Measurements from ENCODE around the gene KCNK4.

KCNK4 gene

DNA sequence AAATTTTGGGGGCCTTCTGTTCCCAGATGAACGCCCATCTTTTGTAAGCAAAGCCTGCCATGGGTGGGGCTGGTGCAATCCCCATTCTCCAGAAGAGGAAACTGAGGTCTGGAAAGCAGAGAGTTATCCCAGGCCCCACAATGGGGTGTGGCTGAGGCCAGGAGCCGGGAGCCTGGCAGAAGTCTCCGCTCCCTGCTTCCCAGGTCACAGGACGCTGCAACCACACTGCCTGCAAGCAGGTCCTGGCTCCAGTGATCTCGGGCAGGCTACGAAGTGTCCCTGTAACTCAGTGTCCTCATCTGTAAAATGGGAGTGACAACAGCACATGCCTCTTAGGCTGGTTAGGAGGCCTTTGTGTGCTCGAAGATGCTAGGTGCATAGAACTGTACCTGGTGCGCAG, 38.1 kb upstream of the KCNK4 start:
- no peak for DNase-seq

DNA sequence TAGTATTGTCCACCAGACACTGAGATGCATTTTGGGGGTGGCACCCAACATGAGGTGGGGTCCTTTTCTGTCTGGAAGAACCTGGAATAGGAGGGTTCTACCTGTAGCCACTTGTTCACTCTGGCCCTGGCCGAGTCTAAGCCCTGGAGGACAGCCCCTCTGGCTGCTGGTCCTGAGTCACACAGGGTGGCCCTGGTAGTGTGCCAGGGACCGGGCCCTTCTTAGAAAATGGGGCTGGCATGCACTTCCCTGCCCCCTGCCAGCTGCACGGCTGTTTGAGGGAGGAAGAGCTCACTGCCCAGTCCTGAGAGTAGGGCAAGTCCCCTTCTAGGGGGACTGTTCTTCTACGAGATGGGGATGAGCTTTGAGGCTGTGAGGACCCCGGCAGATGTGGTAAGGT, 37.6 kb upstream of the KCNK4 start:
- DNase-seq = peak in 41 of 58 donors; percentile 17 to 82 (median 44)

DNA sequence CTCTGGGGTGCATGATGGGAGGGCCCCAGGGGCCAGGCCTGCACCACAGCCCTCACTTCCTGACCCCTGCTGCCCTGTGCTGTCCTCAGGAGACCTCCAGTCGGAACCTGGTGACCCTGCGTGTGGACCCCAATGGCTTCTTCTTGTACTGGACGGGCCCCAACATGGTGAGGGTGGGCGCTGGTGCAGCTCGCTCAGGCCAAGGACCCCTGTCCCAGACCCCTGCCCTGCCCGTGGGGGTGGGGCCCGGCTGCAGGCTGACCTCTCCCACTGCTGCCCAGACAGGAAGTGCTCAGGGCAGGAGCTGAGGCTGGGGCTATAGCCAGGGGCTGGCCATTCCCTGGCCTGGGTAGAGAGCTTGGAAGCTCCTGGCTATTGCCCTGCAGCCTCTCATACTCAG, 36.8 kb upstream of the KCNK4 start:
- DNase-seq = no peak

DNA sequence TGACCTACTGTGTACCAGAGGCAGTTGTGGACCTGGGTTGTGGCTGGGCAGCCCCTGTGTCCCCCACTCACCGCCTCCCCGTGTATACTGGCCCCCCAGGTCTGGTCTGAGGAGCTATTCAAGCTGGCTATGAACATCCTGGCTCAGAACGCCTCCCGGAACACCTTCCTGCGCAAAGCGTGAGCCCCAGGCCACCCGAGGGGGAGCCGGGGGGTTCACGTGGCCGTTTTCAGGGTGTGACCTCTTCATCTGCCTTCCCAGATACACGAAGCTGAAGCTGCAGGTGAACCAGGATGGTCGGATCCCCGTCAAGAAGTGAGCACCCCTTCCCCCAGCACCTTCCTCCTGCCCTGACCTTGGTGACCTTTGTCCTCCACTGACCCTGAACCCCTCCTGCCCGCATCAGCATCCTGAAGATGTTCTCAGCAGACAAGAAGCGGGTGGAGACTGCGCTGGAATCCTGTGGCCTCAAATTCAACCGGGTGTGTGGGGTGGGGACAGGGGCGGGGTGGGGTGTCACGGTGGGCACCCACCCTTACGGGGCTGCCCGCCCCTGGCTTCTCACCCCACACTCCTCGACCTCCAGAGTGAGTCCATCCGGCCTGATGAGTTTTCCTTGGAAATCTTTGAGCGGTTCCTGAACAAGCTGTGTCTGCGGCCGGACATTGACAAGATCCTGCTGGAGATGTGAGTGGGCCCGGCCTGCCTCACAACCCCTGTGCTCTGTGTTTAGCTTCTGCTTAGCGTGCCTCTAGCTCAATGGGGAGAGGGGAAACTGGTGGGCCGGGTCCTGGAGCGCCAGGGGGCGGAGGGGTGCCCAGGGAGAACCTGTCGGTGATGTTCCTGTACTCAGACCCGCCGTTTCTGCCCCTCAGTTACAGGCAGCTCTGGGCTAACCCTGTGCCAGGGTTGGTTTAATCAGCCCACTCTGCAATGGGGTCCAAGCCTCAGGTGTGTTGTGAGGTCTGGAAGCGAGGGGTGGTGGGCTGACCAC, 35.7 kb upstream of the KCNK4 start:
- no peak for DNase-seq

DNA sequence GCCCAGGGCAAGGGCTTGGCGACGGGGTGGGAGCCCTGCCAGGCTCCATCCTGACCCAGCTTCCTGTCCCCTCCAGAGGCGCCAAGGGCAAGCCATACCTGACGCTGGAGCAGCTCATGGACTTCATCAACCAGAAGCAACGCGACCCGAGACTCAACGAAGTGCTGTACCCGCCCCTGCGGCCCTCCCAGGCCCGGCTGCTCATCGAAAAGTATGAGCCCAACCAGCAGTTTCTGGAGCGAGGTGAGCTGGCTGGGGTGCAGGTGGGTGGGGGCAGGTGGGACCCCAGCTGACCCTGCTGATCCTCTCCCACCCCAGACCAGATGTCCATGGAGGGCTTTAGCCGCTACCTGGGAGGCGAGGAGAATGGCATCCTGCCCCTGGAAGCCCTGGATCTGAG, 34.8 kb upstream of the KCNK4 start:
- no peak for DNase-seq

DNA sequence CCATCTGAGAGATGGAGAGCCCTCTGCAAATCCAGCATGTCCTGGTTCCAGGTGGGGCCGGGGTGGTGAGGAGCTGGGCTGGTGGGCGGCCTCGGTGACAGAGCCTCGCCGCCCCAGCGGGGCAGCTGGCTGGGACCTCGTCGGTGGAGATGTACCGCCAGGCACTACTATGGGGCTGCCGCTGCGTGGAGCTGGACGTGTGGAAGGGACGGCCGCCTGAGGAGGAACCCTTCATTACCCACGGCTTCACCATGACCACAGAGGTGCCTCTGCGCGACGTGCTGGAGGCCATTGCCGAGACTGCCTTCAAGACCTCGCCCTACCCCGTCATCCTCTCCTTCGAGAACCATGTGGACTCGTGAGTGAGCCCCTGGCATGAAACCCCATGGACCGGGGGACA, 32.7 kb upstream of the KCNK4 start:
- no peak for DNase-seq

DNA sequence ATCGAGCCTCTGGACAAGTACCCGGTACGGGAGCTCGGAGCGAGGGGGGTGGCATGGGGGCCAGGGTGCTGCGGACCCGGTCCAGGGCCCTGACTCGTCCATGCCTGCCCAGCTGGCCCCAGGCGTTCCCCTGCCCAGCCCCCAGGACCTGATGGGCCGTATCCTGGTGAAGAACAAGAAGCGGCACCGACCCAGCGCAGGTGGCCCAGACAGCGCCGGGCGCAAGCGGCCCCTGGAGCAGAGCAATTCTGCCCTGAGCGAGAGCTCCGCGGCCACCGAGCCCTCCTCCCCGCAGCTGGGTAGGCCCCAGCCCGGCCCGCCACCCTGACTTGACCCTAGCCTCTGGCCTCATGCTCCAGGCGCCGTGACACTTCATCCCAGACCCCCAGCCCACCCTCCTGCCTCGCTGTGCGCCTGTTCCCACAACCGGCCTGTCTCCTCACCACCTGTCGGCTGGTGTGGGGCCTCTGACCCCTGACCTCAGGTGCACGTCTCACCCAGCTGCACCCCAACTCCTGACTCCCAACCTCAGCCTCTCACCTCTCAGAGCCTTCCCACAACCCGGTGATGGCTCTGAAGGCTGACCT, 32.1 kb upstream of the KCNK4 start:
- DNase-seq = no peak

DNA sequence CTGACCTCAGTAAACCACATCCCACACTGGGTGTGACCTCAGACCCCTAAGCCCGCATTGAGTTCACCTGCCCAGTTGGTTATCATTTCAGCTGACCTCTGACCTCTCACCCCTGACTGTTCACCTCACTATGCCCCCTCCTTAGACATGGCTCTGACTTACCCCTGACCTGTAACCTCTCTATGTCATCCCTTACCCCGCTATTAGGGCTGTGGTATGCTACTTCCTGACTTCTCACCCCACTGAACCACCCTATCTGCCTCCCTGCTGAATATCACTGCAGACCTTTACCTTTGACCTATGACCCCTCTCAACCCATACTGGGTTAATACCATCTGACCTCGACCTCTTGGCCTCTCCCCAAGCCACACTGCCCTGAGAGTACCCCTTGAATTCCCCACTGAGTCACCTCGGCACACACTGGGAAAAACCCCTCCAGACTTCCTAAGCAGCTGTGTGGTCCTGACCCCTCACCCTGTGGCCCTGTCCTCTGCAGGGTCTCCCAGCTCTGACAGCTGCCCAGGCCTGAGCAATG, 31.5 kb upstream of the KCNK4 start:
- DNase-seq = no peak

DNA sequence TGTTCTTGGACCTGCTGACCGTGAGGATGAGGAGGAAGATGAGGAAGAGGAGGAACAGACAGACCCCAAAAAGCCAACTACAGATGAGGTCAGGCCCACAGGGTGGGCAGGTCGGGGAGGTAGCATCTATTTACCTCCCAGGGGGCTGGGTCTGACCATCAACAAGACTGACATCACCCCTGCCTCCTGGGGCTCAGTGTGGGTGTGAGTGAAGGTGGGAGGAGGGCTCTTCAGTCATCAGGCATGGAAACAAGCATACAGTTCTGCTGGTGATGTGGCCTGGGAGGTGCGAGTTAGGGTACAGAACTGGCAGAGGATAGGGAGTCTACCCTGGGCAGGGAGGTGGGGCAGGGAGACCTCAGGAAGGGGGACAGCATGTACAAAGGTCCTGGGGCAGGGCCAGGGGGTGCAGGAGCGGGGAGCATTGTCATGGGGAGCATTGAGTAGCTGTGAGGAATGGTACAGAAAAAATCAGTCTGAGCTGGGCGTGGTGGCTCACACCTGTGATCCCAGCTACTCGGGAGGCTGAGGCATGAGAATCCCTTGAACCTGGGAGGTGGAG, 30.9 kb upstream of the KCNK4 start:
- no peak for DNase-seq

DNA sequence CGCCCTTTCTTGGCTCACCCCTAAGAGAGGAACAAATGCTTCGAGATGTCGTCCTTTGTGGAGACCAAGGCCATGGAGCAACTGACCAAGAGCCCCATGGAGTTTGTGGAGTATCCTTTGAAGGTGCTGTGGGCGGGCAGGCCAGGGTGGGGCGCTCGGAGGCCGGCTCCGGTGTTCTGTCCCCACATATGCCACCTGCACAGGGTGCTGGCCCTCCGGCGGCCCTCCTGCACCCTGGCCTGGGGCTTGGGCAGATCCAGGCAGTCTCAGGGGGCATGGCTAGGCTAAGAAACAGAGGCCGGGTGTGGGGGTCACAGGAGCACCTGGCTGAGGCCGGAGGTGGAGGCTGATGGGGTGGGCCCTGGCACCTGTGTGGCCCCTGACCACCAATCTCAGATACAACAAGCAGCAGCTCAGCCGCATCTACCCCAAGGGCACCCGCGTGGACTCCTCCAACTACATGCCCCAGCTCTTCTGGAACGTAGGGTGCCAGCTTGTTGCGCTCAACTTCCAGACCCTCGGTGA, 29.5 kb upstream of the KCNK4 start:
- DNase-seq = no peak

DNA sequence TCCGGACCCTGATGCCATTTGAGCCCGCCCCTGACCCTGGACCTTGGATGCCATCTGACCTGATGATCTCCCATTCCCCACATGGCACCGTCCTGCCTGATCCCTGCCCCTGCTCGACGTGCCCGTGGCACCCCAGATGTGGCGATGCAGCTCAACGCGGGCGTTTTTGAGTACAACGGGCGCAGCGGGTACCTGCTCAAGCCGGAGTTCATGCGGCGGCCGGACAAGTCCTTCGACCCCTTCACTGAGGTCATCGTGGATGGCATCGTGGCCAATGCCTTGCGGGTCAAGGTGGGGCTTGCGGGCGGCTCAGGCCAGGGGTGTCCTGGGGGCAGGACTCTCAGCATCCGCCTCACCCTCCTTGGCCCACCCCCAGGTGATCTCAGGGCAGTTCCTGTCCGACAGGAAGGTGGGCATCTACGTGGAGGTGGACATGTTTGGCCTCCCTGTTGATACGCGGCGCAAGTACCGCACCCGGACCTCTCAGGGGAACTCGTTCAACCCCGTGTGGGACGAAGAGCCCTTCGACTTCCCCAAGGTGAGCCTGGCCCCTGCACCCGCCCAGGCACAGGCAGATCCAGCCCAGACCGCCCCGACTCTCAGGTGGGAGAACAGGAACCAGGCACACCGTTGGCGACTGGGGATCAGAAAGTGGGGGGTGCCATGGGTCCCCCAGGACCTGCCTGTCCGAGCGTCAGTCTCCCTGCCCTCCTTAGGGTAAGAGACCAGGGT, 28.7 kb upstream of the KCNK4 start:
- no peak for DNase-seq

DNA sequence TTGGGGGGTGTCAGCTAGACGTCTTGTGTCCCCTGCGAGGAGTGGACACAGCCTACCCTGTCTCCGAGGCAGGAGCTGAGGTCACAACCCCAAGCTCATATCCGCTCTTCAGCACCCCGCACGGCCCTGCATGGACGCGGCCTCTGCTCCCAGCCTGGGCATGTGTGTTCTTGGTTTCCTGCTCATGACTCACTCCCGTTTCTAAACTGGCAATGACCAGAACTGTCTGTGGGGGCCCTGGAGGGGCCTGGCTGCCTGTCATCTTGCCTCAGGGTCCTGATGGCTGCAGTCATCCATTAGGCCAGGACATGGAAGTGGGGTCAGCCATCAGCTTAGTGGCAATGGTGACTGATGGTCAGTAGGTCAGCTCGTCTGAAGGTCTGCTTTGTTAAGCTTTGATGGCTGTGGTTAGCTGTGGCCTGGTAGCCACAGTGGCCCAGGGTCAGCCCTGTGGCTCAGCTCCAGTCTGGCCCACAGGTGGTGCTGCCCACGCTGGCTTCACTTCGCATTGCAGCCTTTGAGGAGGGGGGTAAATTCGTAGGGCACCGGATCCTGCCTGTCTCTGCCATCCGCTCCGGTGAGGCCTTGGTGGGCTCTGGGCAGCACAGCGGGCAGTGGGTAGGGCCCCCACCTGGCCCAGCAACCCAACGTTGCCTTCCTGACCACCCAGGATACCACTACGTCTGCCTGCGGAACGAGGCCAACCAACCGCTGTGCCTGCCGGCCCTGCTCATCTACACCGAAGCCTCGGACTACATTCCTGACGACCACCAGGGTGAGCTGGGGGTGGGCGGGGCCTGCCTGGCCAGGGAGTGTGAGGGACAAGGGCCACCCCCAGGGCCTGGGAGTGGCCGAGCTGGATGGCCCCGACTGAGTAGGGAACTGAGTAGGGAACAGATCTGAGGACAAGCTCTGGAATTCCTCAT, 27.8 kb upstream of the KCNK4 start:
- no peak for DNase-seq

DNA sequence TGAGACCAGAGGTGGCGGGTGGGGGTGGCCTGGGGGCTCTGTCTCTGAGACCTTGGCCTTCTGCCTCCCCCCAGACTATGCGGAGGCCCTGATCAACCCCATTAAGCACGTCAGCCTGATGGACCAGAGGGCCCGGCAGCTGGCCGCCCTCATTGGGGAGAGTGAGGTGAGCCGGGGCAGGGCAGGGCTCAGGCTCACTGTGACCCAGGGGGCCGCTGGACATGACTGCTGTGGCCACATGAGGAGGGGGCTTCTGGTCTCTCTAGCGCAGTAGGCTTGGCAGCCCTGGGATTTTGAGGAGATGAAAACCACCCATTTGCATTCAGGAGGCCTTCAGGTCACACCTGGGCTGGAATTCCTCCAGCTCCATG, 27.2 kb upstream of the KCNK4 start:
- DNase-seq = no peak

DNA sequence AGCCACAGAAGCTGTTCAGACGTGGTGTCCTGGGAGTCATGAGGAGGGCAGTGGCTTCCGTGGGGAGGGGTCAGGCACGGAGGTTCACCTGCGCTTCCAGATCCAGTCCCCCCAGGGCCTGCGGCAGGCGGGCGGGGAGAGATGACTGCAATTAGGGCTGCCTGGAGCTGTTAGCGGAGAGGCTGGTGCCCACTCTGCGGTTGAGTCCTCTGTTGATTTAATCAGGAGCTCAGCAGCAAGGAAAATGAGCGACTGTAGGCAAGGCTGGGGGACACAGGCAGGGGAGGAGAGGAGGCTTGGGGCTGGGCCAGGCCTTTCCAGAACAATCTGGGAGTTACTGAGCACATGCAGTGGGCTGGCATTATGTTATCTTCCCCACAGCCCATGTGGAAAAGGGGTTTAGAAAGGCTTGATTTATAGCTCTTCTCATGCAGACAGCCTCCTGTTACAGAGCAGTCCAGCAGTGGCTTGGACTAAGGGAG, 26.7 kb upstream of the KCNK4 start:
- DNase-seq = no peak

DNA sequence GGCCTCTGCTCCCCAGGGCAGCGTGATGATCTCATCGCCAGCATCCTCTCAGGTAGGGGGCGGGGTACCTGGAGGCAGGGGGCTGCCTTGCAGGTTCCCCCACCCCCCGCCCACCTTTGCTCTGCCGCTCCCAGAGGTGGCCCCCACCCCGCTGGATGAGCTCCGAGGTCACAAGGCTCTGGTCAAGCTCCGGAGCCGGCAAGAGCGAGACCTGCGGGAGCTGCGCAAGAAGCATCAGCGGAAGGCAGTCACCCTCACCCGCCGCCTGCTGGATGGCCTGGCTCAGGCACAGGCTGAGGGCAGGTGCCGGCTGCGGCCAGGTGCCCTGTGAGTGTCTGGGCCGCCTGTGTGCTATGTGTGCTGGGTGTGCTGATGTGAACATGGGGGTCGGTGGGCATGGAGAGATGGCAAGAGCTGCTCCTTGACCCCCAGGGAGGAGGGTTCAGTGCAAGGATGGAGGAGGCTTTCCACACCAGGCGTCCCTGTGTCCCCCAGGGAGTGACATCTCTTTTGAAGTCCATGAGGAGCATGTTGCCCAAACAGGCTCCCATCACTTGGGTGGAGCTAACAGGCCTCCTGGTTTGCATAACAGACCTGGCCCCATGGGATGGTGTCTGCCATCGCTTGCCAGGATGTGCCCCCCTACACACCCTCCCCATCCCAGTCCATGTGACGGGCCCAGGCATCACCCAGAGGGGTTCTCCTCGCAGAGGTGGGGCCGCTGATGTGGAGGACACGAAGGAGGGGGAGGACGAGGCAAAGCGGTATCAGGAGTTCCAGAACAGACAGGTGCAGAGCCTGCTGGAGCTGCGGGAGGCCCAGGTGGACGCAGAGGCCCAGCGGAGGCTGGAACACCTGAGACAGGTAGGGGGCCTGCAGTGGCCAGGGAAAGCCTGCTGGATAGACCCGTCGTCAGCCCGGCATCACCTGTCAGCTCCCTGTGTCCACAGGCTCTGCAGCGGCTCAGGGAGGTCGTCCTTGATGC, 25.6 kb upstream of the KCNK4 start:
- DNase-seq = no peak

DNA sequence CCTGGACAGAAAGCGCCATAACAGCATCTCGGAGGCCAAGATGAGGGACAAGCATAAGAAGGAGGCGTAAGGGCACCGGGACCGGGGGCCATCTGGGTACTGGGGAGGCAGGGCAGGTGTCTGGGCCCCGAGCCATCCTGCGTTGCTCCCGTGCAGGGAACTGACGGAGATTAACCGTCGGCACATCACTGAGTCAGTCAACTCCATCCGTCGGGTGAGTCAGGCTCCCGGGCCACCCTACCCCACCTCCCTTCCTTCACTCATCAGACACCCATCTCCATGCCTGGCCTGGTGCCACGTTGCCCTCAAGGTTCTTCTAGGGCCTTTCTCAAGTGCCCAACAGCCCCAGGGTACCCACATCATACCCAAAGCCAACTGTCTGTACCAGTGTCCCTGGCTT, 24.8 kb upstream of the KCNK4 start:
- no peak for DNase-seq

DNA sequence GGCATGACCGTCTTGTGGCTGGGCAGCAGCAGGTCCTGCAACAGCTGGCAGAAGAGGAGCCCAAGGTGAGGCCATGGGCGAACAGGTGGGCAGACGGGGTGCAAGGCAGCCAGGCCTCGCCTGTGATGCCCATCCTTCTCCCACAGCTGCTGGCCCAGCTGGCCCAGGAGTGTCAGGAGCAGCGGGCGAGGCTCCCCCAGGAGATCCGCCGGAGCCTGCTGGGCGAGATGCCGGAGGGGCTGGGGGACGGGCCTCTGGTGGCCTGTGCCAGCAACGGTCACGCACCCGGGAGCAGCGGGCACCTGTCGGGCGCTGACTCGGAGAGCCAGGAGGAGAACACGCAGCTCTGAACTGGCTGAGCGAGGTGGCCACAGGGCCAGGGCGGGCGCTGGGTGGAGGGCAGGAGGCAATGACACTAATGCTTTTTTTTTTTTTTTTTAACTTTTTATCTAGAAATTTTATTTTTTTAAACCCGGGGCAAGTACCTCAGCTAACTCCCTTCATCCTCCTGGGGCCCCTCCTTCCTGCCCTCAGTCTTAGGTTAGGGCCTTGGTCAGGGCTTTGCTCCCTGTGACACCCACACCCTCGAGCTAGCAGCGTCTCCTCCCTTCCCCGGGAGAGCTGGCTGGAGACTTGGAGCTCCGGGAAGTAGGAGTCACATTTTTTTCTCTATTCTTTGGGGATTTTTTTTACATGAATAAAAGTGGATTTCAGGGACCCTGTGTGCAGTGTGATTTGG, 23.7 kb upstream of the KCNK4 start:
- no peak for DNase-seq
